Measurements from ENCODE around the gene DRD3. TPM values are rescaled to one million over a fixed set of nuclear protein-coding genes. Genes with fewer than 3 reads are reported as not detected.
A peak's percentile ranks its signal among the peaks of the same experiment; 100 is the strongest.

DRD3 gene
- polyA plus RNA-seq, 1 donor = not detected

GRCh38 chr3:114127517-114127916 lies 51.3 kb downstream of the DRD3 start:
- Histone ChIP-seq H3K36me3 (ENCODE audit: control insufficient read depth, insufficient read depth, low read length) (no peaks in the 10 kb centered on the region), H3K9me3 (ENCODE audit: control insufficient read depth, low read depth, low read length) (no peaks in the 10 kb centered on the region), H3K27ac (ENCODE audit: low read length) (no peak overlapping the region), H3K4me3 (ENCODE audit: low read length) (no peak overlapping the region), H3K27me3 (ENCODE audit: control insufficient read depth, insufficient read depth, low read length) (no peaks in the 10 kb centered on the region), H3K4me1 (ENCODE audit: control insufficient read depth, insufficient read depth, low read length) (no peaks in the 10 kb centered on the region)
- WGBS (ENCODE audit: insufficient coverage, low lambda C conversion rate) = no CpG with 5 or more reads among the region's 3 CpGs
- no peak for DNase-seq

GRCh38 chr3:114126461-114126860 lies 52.4 kb downstream of the DRD3 start:
- Histone ChIP-seq H3K27me3 (ENCODE audit: control insufficient read depth, insufficient read depth, low read length) (no peaks in the 10 kb centered on the region), H3K36me3 (ENCODE audit: control insufficient read depth, insufficient read depth, low read length) (no peaks in the 10 kb centered on the region), H3K27ac (ENCODE audit: low read length) (no peak overlapping the region), H3K9me3 (ENCODE audit: control insufficient read depth, low read depth, low read length) (no peaks in the 10 kb centered on the region), H3K4me3 (ENCODE audit: low read length) (no peak overlapping the region), H3K4me1 (ENCODE audit: control insufficient read depth, insufficient read depth, low read length) (no peaks in the 10 kb centered on the region)
- no peak for DNase-seq
- WGBS (ENCODE audit: insufficient coverage, low lambda C conversion rate) = no CpG with 5 or more reads among the region's 1 CpG

GRCh38 chr3:114122027-114122709 lies 56.7 kb downstream of the DRD3 start:
- no peak overlapping the region for H3K27ac ChIP-seq (ENCODE audit: low read length)
- no peak for DNase-seq

GRCh38 chr3:114120211-114120610 lies 58.6 kb downstream of the DRD3 start:
- H3K4me1 ChIP-seq (ENCODE audit: control insufficient read depth, insufficient read depth, low read length) = peaks cover 7% of the 10 kb centered on the region
- WGBS (ENCODE audit: insufficient coverage, low lambda C conversion rate) = 0% methylated on average over 1 of the region's 3 CpGs
- no peak overlapping the region for H3K27ac ChIP-seq (ENCODE audit: low read length)
- no peaks in the 10 kb centered on the region for H3K27me3 ChIP-seq (ENCODE audit: control insufficient read depth, insufficient read depth, low read length)
- peak in 1 of 2 donors; percentile 19 for DNase-seq
- no peak overlapping the region for H3K4me3 ChIP-seq (ENCODE audit: low read length)
- H3K9me3 ChIP-seq (ENCODE audit: control insufficient read depth, low read depth, low read length) = no peaks in the 10 kb centered on the region
- no peaks in the 10 kb centered on the region for H3K36me3 ChIP-seq (ENCODE audit: control insufficient read depth, insufficient read depth, low read length)

More at GRCh38 chr3:114122027-114122709, 56.7 kb downstream of the DRD3 start:
- Histone ChIP-seq H3K4me1 (ENCODE audit: control insufficient read depth, insufficient read depth, low read length) (peaks cover 7% of the 10 kb centered on the region), H3K9me3 (ENCODE audit: control insufficient read depth, low read depth, low read length) (no peaks in the 10 kb centered on the region), H3K36me3 (ENCODE audit: control insufficient read depth, insufficient read depth, low read length) (no peaks in the 10 kb centered on the region), H3K27me3 (ENCODE audit: control insufficient read depth, insufficient read depth, low read length) (no peaks in the 10 kb centered on the region), H3K4me3 (ENCODE audit: low read length) (no peak overlapping the region)
- WGBS (ENCODE audit: insufficient coverage, low lambda C conversion rate) = no CpG with 5 or more reads among the region's 4 CpGs

- Histone ChIP-seq H3K4me1 (ENCODE audit: control insufficient read depth, insufficient read depth, low read length) (peaks cover 7% of the 10 kb centered on the region), H3K36me3 (ENCODE audit: control insufficient read depth, insufficient read depth, low read length) (no peaks in the 10 kb centered on the region), H3K4me3 (ENCODE audit: low read length) (no peak overlapping the region), H3K9me3 (ENCODE audit: control insufficient read depth, low read depth, low read length) (no peaks in the 10 kb centered on the region), H3K27me3 (ENCODE audit: control insufficient read depth, insufficient read depth, low read length) (no peaks in the 10 kb centered on the region), H3K27ac (ENCODE audit: low read length) (no peak overlapping the region)
- WGBS (ENCODE audit: insufficient coverage, low lambda C conversion rate) = no CpG with 5 or more reads among the region's 1 CpG
- DNase-seq = no peak
Measured at GRCh38 chr3:114119776-114120175, 59.1 kb downstream of the DRD3 start.

GRCh38 chr3:114115143-114115542 lies 63.7 kb downstream of the DRD3 start:
- no peaks in the 10 kb centered on the region for H3K36me3 ChIP-seq (ENCODE audit: control insufficient read depth, insufficient read depth, low read length)
- no CpG with 5 or more reads among the region's 7 CpGs for WGBS (ENCODE audit: insufficient coverage, low lambda C conversion rate)

GRCh38 chr3:114114719-114115118 lies 64.1 kb downstream of the DRD3 start:
- no CpG with 5 or more reads among the region's 3 CpGs for WGBS (ENCODE audit: insufficient coverage, low lambda C conversion rate)
- H3K27ac ChIP-seq (ENCODE audit: low read length) = no peak overlapping the region
- DNase-seq = no peak

More at GRCh38 chr3:114115143-114115542, 63.7 kb downstream of the DRD3 start:
- no peak overlapping the region for H3K4me3 ChIP-seq (ENCODE audit: low read length)
- DNase-seq = no peak
- no peaks in the 10 kb centered on the region for H3K9me3 ChIP-seq (ENCODE audit: control insufficient read depth, low read depth, low read length)
- H3K27me3 ChIP-seq (ENCODE audit: control insufficient read depth, insufficient read depth, low read length) = no peaks in the 10 kb centered on the region
- peaks cover 7% of the 10 kb centered on the region for H3K4me1 ChIP-seq (ENCODE audit: control insufficient read depth, insufficient read depth, low read length)
- no peak overlapping the region for H3K27ac ChIP-seq (ENCODE audit: low read length)

GRCh38 chr3:114112696-114113095 lies 66.2 kb downstream of the DRD3 start:
- Histone ChIP-seq H3K4me1 (ENCODE audit: control insufficient read depth, insufficient read depth, low read length) (no peaks in the 10 kb centered on the region), H3K4me3 (ENCODE audit: low read length) (no peak overlapping the region), H3K27ac (ENCODE audit: low read length) (no peak overlapping the region), H3K27me3 (ENCODE audit: control insufficient read depth, insufficient read depth, low read length) (no peaks in the 10 kb centered on the region), H3K9me3 (ENCODE audit: control insufficient read depth, low read depth, low read length) (no peaks in the 10 kb centered on the region), H3K36me3 (ENCODE audit: control insufficient read depth, insufficient read depth, low read length) (no peaks in the 10 kb centered on the region)
- WGBS (ENCODE audit: insufficient coverage, low lambda C conversion rate) = 80% methylated on average over 1 of the region's 6 CpGs
- DNase-seq = no peak

More at GRCh38 chr3:114114719-114115118, 64.1 kb downstream of the DRD3 start:
- H3K36me3 ChIP-seq (ENCODE audit: control insufficient read depth, insufficient read depth, low read length) = no peaks in the 10 kb centered on the region
- H3K4me3 ChIP-seq (ENCODE audit: low read length) = no peak overlapping the region
- H3K9me3 ChIP-seq (ENCODE audit: control insufficient read depth, low read depth, low read length) = no peaks in the 10 kb centered on the region
- H3K27me3 ChIP-seq (ENCODE audit: control insufficient read depth, insufficient read depth, low read length) = no peaks in the 10 kb centered on the region
- peaks cover 4% of the 10 kb centered on the region for H3K4me1 ChIP-seq (ENCODE audit: control insufficient read depth, insufficient read depth, low read length)

GRCh38 chr3:114111060-114111770 lies 67.6 kb downstream of the DRD3 start:
- WGBS (ENCODE audit: insufficient coverage, low lambda C conversion rate) = 100% methylated on average over 1 of the region's 3 CpGs
- H3K27ac ChIP-seq (ENCODE audit: low read length) = no peak overlapping the region
- H3K36me3 ChIP-seq (ENCODE audit: control insufficient read depth, insufficient read depth, low read length) = no peaks in the 10 kb centered on the region

GRCh38 chr3:114110439-114110838 lies 68.4 kb downstream of the DRD3 start:
- H3K4me3 ChIP-seq (ENCODE audit: low read length) = no peak overlapping the region
- H3K36me3 ChIP-seq (ENCODE audit: control insufficient read depth, insufficient read depth, low read length) = no peaks in the 10 kb centered on the region
- H3K4me1 ChIP-seq (ENCODE audit: control insufficient read depth, insufficient read depth, low read length) = no peaks in the 10 kb centered on the region
- no peak for DNase-seq
- WGBS (ENCODE audit: insufficient coverage, low lambda C conversion rate) = 80% methylated on average over 1 of the region's 5 CpGs
- no peaks in the 10 kb centered on the region for H3K9me3 ChIP-seq (ENCODE audit: control insufficient read depth, low read depth, low read length)
- no peaks in the 10 kb centered on the region for H3K27me3 ChIP-seq (ENCODE audit: control insufficient read depth, insufficient read depth, low read length)
- no peak overlapping the region for H3K27ac ChIP-seq (ENCODE audit: low read length)

More at GRCh38 chr3:114111060-114111770, 67.6 kb downstream of the DRD3 start:
- H3K4me3 ChIP-seq (ENCODE audit: low read length) = no peak overlapping the region
- H3K27me3 ChIP-seq (ENCODE audit: control insufficient read depth, insufficient read depth, low read length) = no peaks in the 10 kb centered on the region
- no peaks in the 10 kb centered on the region for H3K9me3 ChIP-seq (ENCODE audit: control insufficient read depth, low read depth, low read length)
- no peaks in the 10 kb centered on the region for H3K4me1 ChIP-seq (ENCODE audit: control insufficient read depth, insufficient read depth, low read length)
- DNase-seq = no peak
